GM21381 (cell line): ENCODE measurements around the gene EPB41L2.

ENCODE experiments used
- ATAC-seq: cut with Tn5 transposase; IDR thresholded peaks from one replicate; pipeline ENCODE4 v1.9.1; 2021; ENCODE audit warnings: mild to moderate bottlenecking, moderate library complexity; ENCODE audit not compliant: unreplicated experiment

The EPB41L2 gene

GRCh38 chr6:131062241-131063027, 611 bp downstream of the EPB41L2 start:
- ATAC-seq = no peak

- no peak for ATAC-seq
Measured at GRCh38 chr6:131061751-131062119, 1.3 kb downstream of the EPB41L2 start.

- no peak for ATAC-seq
Measured at GRCh38 chr6:131061041-131061750, 1.8 kb downstream of the EPB41L2 start.

GRCh38 chr6:131060311-131060710, 2.7 kb downstream of the EPB41L2 start:
- no peak for ATAC-seq

- ATAC-seq = no peak
Measured at GRCh38 chr6:131059486-131059885, 3.6 kb downstream of the EPB41L2 start.

- ATAC-seq = no peak
Measured at GRCh38 chr6:131058236-131058635, 4.8 kb downstream of the EPB41L2 start.

GRCh38 chr6:131054392-131055250, 8.4 kb downstream of the EPB41L2 start:
- no peak for ATAC-seq

- ATAC-seq = no peak
Measured at GRCh38 chr6:131053546-131054240, 9.4 kb downstream of the EPB41L2 start.

- no peak for ATAC-seq
Measured at GRCh38 chr6:131052181-131052580, 10.9 kb downstream of the EPB41L2 start.

- ATAC-seq = no peak
Measured at GRCh38 chr6:131051341-131051740, 11.7 kb downstream of the EPB41L2 start.

- ATAC-seq = no peak
Measured at GRCh38 chr6:131049608-131050007, 13.4 kb downstream of the EPB41L2 start.

GRCh38 chr6:131048933-131049515, 14.0 kb downstream of the EPB41L2 start:
- ATAC-seq = no peak

GRCh38 chr6:131048459-131048858, 14.6 kb downstream of the EPB41L2 start:
- ATAC-seq = no peak

- no peak for ATAC-seq
Measured at GRCh38 chr6:131045139-131045538, 17.9 kb downstream of the EPB41L2 start.

- no peak for ATAC-seq
Measured at GRCh38 chr6:131043902-131044447, 19.1 kb downstream of the EPB41L2 start.

GRCh38 chr6:131042664-131043063, 20.4 kb downstream of the EPB41L2 start:
- ATAC-seq = no peak

GRCh38 chr6:131041814-131042213, 21.2 kb downstream of the EPB41L2 start:
- no peak for ATAC-seq

- ATAC-seq = no peak
Measured at GRCh38 chr6:131040866-131041265, 22.2 kb downstream of the EPB41L2 start.

GRCh38 chr6:131039345-131039680, 23.7 kb downstream of the EPB41L2 start:
- no peak for ATAC-seq

GRCh38 chr6:131038597-131039344, 24.3 kb downstream of the EPB41L2 start:
- ATAC-seq = no peak
